PC-9 (cell line): ENCODE results near the gene AIFM2.

Experiments used
- EZH2 ChIP-seq: fragments of 200-600 bp; sonication (generic); IDR thresholded peaks from 2 replicates; pipeline ENCODE4 v1.8.0; 2017; ENCODE audit warnings: antibody characterized with exemption, low read depth
- TF ChIP-seq, protein P1 (sequence below): fragments of 200-600 bp; sonication (generic); conservative IDR thresholded peaks from 2 replicates; pipeline ENCODE4 v1.6.1; 2017; ENCODE audit warnings: mixed run types, antibody characterized with exemption, mild to moderate bottlenecking, moderate library complexity

DNA sequence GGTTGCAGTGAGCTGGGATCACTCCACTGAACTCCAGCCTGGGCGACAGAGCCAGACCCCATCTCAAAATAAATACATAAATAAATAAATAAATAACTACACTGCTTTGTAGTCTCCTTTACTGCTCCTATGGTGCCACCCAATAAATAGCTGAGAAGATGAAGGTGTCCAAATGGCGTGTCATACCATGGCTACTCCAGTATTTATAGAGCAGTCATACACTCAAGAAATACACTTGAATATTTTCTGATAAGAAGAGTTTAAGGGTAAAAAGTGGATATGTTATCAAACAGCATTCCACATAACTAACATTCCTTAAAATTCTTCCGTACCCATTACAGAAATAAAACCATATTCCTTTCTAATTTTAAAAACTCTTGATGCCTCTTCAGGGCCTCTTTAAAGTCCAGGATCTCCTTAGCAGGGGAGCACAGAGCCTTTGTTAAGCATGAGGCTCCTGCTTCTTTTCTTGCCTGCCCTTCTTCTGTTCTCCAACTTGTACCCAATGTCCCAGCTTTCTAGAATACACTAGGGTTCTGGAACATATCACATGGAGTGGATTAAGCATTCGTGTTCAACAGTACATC, 45.6 kb upstream of the AIFM2 start:
- TF ChIP-seq, protein P1, sequence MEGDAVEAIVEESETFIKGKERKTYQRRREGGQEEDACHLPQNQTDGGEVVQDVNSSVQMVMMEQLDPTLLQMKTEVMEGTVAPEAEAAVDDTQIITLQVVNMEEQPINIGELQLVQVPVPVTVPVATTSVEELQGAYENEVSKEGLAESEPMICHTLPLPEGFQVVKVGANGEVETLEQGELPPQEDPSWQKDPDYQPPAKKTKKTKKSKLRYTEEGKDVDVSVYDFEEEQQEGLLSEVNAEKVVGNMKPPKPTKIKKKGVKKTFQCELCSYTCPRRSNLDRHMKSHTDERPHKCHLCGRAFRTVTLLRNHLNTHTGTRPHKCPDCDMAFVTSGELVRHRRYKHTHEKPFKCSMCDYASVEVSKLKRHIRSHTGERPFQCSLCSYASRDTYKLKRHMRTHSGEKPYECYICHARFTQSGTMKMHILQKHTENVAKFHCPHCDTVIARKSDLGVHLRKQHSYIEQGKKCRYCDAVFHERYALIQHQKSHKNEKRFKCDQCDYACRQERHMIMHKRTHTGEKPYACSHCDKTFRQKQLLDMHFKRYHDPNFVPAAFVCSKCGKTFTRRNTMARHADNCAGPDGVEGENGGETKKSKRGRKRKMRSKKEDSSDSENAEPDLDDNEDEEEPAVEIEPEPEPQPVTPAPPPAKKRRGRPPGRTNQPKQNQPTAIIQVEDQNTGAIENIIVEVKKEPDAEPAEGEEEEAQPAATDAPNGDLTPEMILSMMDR, result no peak
- TF ChIP-seq EZH2, result no peak
